ENCODE results near the gene CIDEB.

The CIDEB gene

DNA sequence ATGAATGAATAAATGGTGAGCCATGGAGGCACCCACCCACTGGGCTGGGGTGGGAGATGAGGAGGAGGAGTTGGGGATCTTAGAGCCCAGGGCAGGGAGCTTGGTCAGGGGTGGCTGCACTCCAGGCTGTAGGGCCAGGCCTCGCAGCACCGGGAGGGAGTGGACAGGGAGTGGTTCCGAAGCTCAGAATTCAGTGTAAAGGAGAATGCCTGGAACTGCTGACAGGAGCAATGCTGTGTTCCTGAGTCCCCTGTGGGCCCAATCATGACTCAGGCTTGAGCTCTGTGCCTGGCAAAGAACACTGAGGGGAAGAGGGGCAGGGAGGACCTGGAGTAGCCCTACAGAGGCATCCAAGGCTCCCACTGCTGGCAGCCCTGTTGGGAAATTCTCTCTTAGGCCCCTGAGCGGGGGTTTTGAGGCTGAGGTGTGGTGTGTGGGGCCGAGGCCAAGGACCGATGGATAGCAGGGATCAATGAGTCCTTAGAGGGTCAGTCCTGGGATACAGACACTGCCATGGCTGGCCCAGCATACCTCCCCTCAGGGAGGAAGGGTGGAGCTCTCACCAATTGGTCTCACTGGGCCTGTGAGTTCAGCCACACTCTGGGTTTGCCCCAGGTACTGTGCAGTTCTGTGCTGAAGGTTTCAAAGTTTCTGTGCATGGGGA lies 26.8 kb downstream of the CIDEB start:
- no peak overlapping the region for H3K4me3 ChIP-seq
- H3K9ac ChIP-seq (ENCODE audit: insufficient read length): no peak overlapping the region
- TF ChIP-seq POLR2AphosphoS5 (IDR thresholded peaks at IDR 0.05; ENCODE audit: borderline replicate concordance, low read depth, low read length): no peak
- no peak for TF ChIP-seq FOXP2 (optimal IDR thresholded peaks at IDR 0.05; ENCODE audit: control extremely low read depth, extremely low read length, insufficient read depth)

DNA sequence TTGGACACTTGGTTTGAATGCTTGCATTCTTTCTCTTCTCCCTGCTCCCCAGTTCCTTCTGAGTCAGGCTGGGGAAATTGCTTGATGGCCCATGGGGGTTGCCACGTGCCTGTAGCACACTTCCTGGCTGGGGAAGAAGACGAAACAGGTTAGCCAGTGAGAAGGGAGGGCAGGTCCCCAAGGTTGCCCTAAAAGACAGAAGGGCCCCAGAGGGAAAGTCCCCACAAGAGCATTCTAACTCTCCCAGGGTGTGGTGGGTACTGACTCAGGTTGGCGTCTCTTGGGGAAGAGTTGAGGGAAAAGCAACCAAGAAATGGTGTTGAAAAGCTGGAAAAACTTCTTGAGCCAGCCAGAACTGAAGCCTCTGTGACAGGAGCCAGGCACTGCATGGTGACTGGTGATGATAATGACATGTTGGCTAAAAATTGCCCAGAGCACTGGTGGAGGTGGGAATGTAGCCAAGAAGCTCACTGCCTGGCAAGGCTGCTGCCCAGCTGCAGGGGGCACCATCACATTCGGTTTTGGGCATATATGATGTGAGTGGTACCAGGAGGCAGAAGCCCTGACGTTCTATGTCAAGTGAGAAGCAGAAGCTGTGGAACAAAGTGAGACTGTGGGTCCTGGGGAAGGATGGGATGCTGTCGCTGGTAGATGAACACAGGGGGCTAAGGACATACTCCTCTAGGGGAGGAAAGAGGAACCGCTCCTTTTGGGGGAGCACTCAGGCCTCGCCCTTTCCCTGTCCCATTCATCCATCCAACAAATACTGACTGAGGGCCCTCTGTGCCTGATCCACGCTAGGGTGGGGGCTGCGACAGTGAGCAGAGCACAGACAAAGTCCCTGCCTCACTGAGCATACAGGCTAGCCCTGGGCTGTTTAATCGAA lies 28.2 kb downstream of the CIDEB start:
- H3K4me3 ChIP-seq: no peak overlapping the region
- TF ChIP-seq FOXP2 (optimal IDR thresholded peaks at IDR 0.05; ENCODE audit: control extremely low read depth, extremely low read length, insufficient read depth) (no peak), POLR2AphosphoS5 (IDR thresholded peaks at IDR 0.05; ENCODE audit: borderline replicate concordance, low read depth, low read length) (no peak), EZH2 (IDR thresholded peaks at IDR 0.05) (no peak)
- H3K9ac ChIP-seq (ENCODE audit: insufficient read length): no peak overlapping the region
- no peak for DNase-seq (ENCODE audit: low read depth, low spot score)
- H3K27ac ChIP-seq: no peak overlapping the region
- H3K9me3 ChIP-seq (ENCODE audit: low read depth, low read length): no peaks in the 10 kb centered on the region
- H3K36me3 ChIP-seq (ENCODE audit: insufficient read depth, low read length): no peaks in the 10 kb centered on the region

More for the DNA sequence above, 26.8 kb downstream of the CIDEB start:
- no peaks in the 10 kb centered on the region for H3K36me3 ChIP-seq (ENCODE audit: insufficient read depth, low read length)
- H3K9me3 ChIP-seq (ENCODE audit: low read depth, low read length): no peaks in the 10 kb centered on the region
- DNase-seq (ENCODE audit: low read depth, low spot score): no peak
- H3K27ac ChIP-seq: no peak overlapping the region

DNA sequence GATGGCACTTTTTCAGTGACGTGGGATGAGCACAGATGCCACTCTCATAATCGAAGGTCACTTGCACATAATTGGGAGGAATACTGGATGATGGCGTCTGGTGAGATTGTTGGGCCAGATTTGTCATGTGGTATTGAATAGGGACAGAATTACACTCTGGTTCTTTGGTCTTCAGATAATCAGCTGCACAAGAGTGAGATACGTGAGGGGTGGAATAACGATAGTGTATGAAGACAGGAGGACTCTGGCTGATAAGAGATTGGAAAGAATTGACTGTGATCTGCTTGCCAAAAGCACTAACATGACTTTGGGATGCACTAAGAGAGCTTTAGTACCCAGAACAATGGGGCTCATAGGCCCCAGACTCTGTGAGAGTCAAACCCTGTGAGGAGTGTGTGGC lies 29.4 kb downstream of the CIDEB start:
- H3K27ac ChIP-seq: no peak overlapping the region
- DNase-seq (ENCODE audit: low read depth, low spot score): no peak
- TF ChIP-seq FOXP2 (optimal IDR thresholded peaks at IDR 0.05; ENCODE audit: control extremely low read depth, extremely low read length, insufficient read depth): no peak
- TF ChIP-seq POLR2AphosphoS5 (IDR thresholded peaks at IDR 0.05; ENCODE audit: borderline replicate concordance, low read depth, low read length): no peak
- no peak for TF ChIP-seq EZH2 (IDR thresholded peaks at IDR 0.05)
- H3K9me3 ChIP-seq (ENCODE audit: low read depth, low read length): no peaks in the 10 kb centered on the region
- no peak overlapping the region for H3K4me3 ChIP-seq
- H3K36me3 ChIP-seq (ENCODE audit: insufficient read depth, low read length): no peaks in the 10 kb centered on the region
- H3K9ac ChIP-seq (ENCODE audit: insufficient read length): no peak overlapping the region

- TF ChIP-seq POLR2AphosphoS5 (IDR thresholded peaks at IDR 0.05; ENCODE audit: borderline replicate concordance, low read depth, low read length): no peak
- TF ChIP-seq EZH2 (IDR thresholded peaks at IDR 0.05): no peak
- TF ChIP-seq FOXP2 (optimal IDR thresholded peaks at IDR 0.05; ENCODE audit: control extremely low read depth, extremely low read length, insufficient read depth): no peak
- no peaks in the 10 kb centered on the region for H3K36me3 ChIP-seq (ENCODE audit: insufficient read depth, low read length)
- no peak overlapping the region for H3K4me3 ChIP-seq
- H3K9me3 ChIP-seq (ENCODE audit: low read depth, low read length): no peaks in the 10 kb centered on the region
- H3K27ac ChIP-seq: no peak overlapping the region
- H3K9ac ChIP-seq (ENCODE audit: insufficient read length): no peak overlapping the region
- no peak for DNase-seq (ENCODE audit: low read depth, low spot score)
Measured at GRCh38 chr14:24277606-24278321, 30.0 kb downstream of the CIDEB start.

DNA sequence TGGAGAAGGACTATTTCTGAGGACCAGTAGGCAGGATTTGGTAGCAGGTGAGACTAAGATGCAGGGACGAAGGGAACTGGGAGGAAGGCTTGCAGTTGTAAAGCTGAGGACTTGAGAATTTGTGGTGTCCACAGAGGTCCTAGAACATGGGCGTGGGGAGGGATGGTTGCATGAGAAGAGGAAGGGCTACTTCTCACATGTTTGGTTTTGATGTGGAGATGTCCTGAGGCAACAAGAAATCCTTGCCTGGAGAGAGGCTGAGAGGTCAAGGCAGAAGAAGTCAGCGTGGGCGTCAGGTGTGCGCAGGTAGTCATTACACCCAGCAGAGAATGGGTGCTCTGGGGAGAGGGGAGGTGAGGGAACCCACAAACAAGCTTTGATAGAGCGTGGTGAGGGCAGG lies 30.7 kb downstream of the CIDEB start:
- Histone ChIP-seq H3K4me3 (no peak overlapping the region), H3K9me3 (ENCODE audit: low read depth, low read length) (no peaks in the 10 kb centered on the region), H3K36me3 (ENCODE audit: insufficient read depth, low read length) (no peaks in the 10 kb centered on the region), H3K27ac (no peak overlapping the region), H3K9ac (ENCODE audit: insufficient read length) (no peak overlapping the region)
- TF ChIP-seq EZH2 (IDR thresholded peaks at IDR 0.05) (no peak), FOXP2 (optimal IDR thresholded peaks at IDR 0.05; ENCODE audit: control extremely low read depth, extremely low read length, insufficient read depth) (no peak), POLR2AphosphoS5 (IDR thresholded peaks at IDR 0.05; ENCODE audit: borderline replicate concordance, low read depth, low read length) (no peak)
- DNase-seq (ENCODE audit: low read depth, low spot score): no peak

GRCh38 chr14:24274101-24274543 lies 33.7 kb downstream of the CIDEB start:
- H3K9me3 ChIP-seq (ENCODE audit: low read depth, low read length): no peaks in the 10 kb centered on the region
- no peak overlapping the region for H3K9ac ChIP-seq (ENCODE audit: insufficient read length)
- DNase-seq (ENCODE audit: low read depth, low spot score): no peak
- H3K27ac ChIP-seq: no peak overlapping the region
- TF ChIP-seq FOXP2 (optimal IDR thresholded peaks at IDR 0.05; ENCODE audit: control extremely low read depth, extremely low read length, insufficient read depth) (no peak), POLR2AphosphoS5 (IDR thresholded peaks at IDR 0.05; ENCODE audit: borderline replicate concordance, low read depth, low read length) (no peak), EZH2 (IDR thresholded peaks at IDR 0.05) (no peak)
- no peak overlapping the region for H3K4me3 ChIP-seq
- no peaks in the 10 kb centered on the region for H3K36me3 ChIP-seq (ENCODE audit: insufficient read depth, low read length)

GRCh38 chr14:24273422-24273998 lies 34.3 kb downstream of the CIDEB start:
- H3K9me3 ChIP-seq (ENCODE audit: low read depth, low read length): no peaks in the 10 kb centered on the region
- TF ChIP-seq FOXP2 (optimal IDR thresholded peaks at IDR 0.05; ENCODE audit: control extremely low read depth, extremely low read length, insufficient read depth): no peak
- TF ChIP-seq EZH2 (IDR thresholded peaks at IDR 0.05): no peak
- TF ChIP-seq POLR2AphosphoS5 (IDR thresholded peaks at IDR 0.05; ENCODE audit: borderline replicate concordance, low read depth, low read length): no peak
- no peaks in the 10 kb centered on the region for H3K36me3 ChIP-seq (ENCODE audit: insufficient read depth, low read length)
- no peak overlapping the region for H3K4me3 ChIP-seq
- no peak for DNase-seq (ENCODE audit: low read depth, low spot score)
- H3K27ac ChIP-seq: no peak overlapping the region
- no peak overlapping the region for H3K9ac ChIP-seq (ENCODE audit: insufficient read length)

DNA sequence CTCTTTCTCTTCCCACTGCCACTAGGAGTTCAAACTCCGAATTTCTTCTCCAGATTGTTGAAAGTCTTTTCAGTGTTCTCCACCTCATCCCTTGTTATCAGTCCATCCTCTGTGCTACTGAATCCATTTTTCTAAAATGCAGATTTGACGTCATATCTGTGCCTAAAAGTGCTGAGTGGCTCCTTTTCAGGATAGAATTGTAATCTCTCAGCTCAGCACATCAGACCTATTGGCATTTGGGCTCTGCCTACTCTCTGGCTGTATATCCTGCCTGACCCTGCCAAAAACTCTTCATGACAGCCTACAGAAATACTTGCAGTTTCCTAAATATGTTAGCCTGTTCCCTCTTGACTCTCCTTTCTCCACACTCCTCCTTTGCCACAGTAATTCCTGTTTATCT lies 35.3 kb downstream of the CIDEB start:
- H3K9ac ChIP-seq (ENCODE audit: insufficient read length): peak overlapping the region; percentile 18
- no peaks in the 10 kb centered on the region for H3K36me3 ChIP-seq (ENCODE audit: insufficient read depth, low read length)
- no peak overlapping the region; the same call in 1 of the 2 replicates for H3K4me3 ChIP-seq
- no peak overlapping the region for H3K27ac ChIP-seq
- no peak for DNase-seq (ENCODE audit: low read depth, low spot score)
- no peak for TF ChIP-seq EZH2 (IDR thresholded peaks at IDR 0.05)
- no peak for TF ChIP-seq FOXP2 (optimal IDR thresholded peaks at IDR 0.05; ENCODE audit: control extremely low read depth, extremely low read length, insufficient read depth)
- no peak for TF ChIP-seq POLR2AphosphoS5 (IDR thresholded peaks at IDR 0.05; ENCODE audit: borderline replicate concordance, low read depth, low read length)
- H3K9me3 ChIP-seq (ENCODE audit: low read depth, low read length): no peaks in the 10 kb centered on the region

Data from SK-N-MC (cell line).